ENCODE data around the gene CDCA8. TPM values are rescaled to one million over a fixed set of nuclear protein-coding genes. Genes with fewer than 3 reads are reported as not detected.

Gene CDCA8
- total and polyA plus RNA-seq, 2 of the 8 experiments (the other 6 are each of a cell fraction or from before 2014, with no cell fraction given) = 43.9 to 46.2 TPM

- H3K79me2 ChIP-seq (ENCODE audit: control insufficient read depth in 1 of 2, insufficient read depth in 2 of 2, low read length in 2 of 2) = no peaks in the 10 kb centered on the region
- TF ChIP-seq CHD1 (IDR thresholded peaks at IDR 0.05; ENCODE audit: low read depth, low read length) (no peak), KDM1A (IDR thresholded peaks at IDR 0.05; ENCODE audit: borderline replicate concordance, low read length) (no peak), RAD21 (IDR thresholded peaks at IDR 0.05 in 1 of 2, conservative IDR thresholded peaks at IDR 0.05 in 1 of 2; ENCODE audit: low read depth in 2 of 2, low read length in 2 of 2) (no peak), RXRA (IDR thresholded peaks at IDR 0.05; ENCODE audit: insufficient read depth, low read depth, low read length) (no peak), TCF12 (IDR thresholded peaks at IDR 0.05; ENCODE audit: low read depth, low read length) (no peak), YY1 (IDR thresholded peaks at IDR 0.05; ENCODE audit: low read depth, low read length) (no peak), POLR2AphosphoS5 (IDR thresholded peaks at IDR 0.05; ENCODE audit: low read depth, low read length) (no peak), JUN (IDR thresholded peaks at IDR 0.05; ENCODE audit: low read depth, low read length) (no peak), RFX5 (IDR thresholded peaks at IDR 0.05; ENCODE audit: borderline replicate concordance, low read depth, low read length) (no peak)
Observed at GRCh38 chr1:37732111-37732780, 39.9 kb downstream of the CDCA8 start.

More at GRCh38 chr1:37732111-37732780, 39.9 kb downstream of the CDCA8 start:
- no peak overlapping the region for H4K91ac ChIP-seq (replicated peaks; ENCODE audit: insufficient read length, low read length)
- H3K14ac ChIP-seq (ENCODE audit: insufficient read length) = no peak overlapping the region
- H2BK20ac ChIP-seq (ENCODE audit: low read length) = no peak overlapping the region
- POLR2A ChIA-PET (ENCODE audit: partially characterized antibody) = no interaction called here
- H3K4me3 ChIP-seq (ENCODE audit: extremely low read depth in 1 of 4, insufficient read depth in 2 of 4, low read depth in 3 of 4, low read length in 4 of 4) = no peak overlapping the region
- no peak overlapping the region for H2AFZ ChIP-seq (ENCODE audit: low read length)
- no peak overlapping the region for H3K4ac ChIP-seq (replicated peaks; ENCODE audit: insufficient read length, low read depth, low read length)
- no peak overlapping the region for H4K5ac ChIP-seq (ENCODE audit: insufficient read length, low read depth, low read length)
- DNase-seq (ENCODE audit: low read depth in 1 of 2, low spot score in 2 of 2) = no peak
- no peak overlapping the region for H2BK5ac ChIP-seq (ENCODE audit: low read depth, low read length)
- no peak overlapping the region for H3K23ac ChIP-seq (ENCODE audit: insufficient read length)
- H3K4me1 ChIP-seq (replicated peaks in 1 of 4; ENCODE audit: control insufficient read depth in 3 of 4, insufficient read depth in 4 of 4, low read length in 3 of 4) = peaks cover 0 to 2% (median 0%) of the 10 kb centered on the region in 4 experiments; a peak in 2 of 7 replicates
- H3K23me2 ChIP-seq (ENCODE audit: low read depth, low read length) = peaks cover 3% of the 10 kb centered on the region; the same call in 1 of the 2 replicates
- H3K9ac ChIP-seq (replicated peaks in 1 of 4; ENCODE audit: extremely low read depth in 1 of 4, low read depth in 3 of 4, low read length in 3 of 4) = no peak overlapping the region
- no peak overlapping the region for H3K18ac ChIP-seq (ENCODE audit: extremely low read depth, low read length)
- H3K56ac ChIP-seq (replicated peaks; ENCODE audit: insufficient read length, low read depth, low read length) = no peak overlapping the region
- no peak overlapping the region for H2AK5ac ChIP-seq (ENCODE audit: low read depth, low read length)
- H2BK15ac ChIP-seq (ENCODE audit: low read length) = no peak overlapping the region
- CTCF ChIA-PET (ENCODE audit: partially characterized antibody) = interaction anchor here (1.2 kb wide), 1 partner anchor 33 kb away, joined by 4 read pairs; the partner anchor contains the start of gene EPHA10
- FAIRE-seq = no peak
- no peak overlapping the region for H3K4me2 ChIP-seq (ENCODE audit: insufficient read depth in 1 of 2, low read depth in 2 of 2, low read length in 2 of 2)
- H3K79me1 ChIP-seq (ENCODE audit: low read depth, low read length) = no peaks in the 10 kb centered on the region
- no peak overlapping the region for H2BK12ac ChIP-seq (ENCODE audit: low read depth, low read length)
- WGBS, 2 experiments (ENCODE audit: extremely low coverage in 1 of 2, insufficient coverage in 1 of 2, insufficient read length in 1 of 2, insufficient replicate concordance in 2 of 2, low coverage in 1 of 2, low lambda C conversion rate in 2 of 2, missing lambda C conversion rate in 1 of 2) = 88% methylated on average over 12 of the region's 12 CpGs; no CpG with 5 or more reads in 1 of the 2 experiments
- no peaks in the 10 kb centered on the region for H4K20me1 ChIP-seq (replicated peaks in 1 of 2; ENCODE audit: control insufficient read depth in 1 of 2, insufficient read depth in 2 of 2, low read length in 2 of 2)
- H2BK120ac ChIP-seq (replicated peaks; ENCODE audit: low read depth, low read length) = no peak overlapping the region
- H3K27ac ChIP-seq (ENCODE audit: low read depth, low read length) = no peak overlapping the region
- H3K36me3 ChIP-seq (ENCODE audit: control insufficient read depth in 2 of 4, insufficient read depth in 4 of 4, low read length in 3 of 4) = no peaks in the 10 kb centered on the region
- no peaks in the 10 kb centered on the region for H3K9me3 ChIP-seq (ENCODE audit: insufficient read depth in 2 of 2, low read depth in 1 of 2, low read length in 1 of 2)
- peaks cover 0 to 13% (median 9%) of the 10 kb centered on the region in 4 experiments; a peak in 4 of 7 replicates for H3K27me3 ChIP-seq (replicated peaks in 1 of 4; ENCODE audit: control insufficient read depth in 3 of 4, extremely low read depth in 1 of 4, insufficient read depth in 3 of 4, low read length in 3 of 4)
- H4K8ac ChIP-seq (ENCODE audit: extremely low read depth, insufficient read depth, low read length) = no peak overlapping the region

Data from H1 (cell line).